ENCODE measurements around the gene DLL1.

- TF ChIP-seq, protein P1, sequence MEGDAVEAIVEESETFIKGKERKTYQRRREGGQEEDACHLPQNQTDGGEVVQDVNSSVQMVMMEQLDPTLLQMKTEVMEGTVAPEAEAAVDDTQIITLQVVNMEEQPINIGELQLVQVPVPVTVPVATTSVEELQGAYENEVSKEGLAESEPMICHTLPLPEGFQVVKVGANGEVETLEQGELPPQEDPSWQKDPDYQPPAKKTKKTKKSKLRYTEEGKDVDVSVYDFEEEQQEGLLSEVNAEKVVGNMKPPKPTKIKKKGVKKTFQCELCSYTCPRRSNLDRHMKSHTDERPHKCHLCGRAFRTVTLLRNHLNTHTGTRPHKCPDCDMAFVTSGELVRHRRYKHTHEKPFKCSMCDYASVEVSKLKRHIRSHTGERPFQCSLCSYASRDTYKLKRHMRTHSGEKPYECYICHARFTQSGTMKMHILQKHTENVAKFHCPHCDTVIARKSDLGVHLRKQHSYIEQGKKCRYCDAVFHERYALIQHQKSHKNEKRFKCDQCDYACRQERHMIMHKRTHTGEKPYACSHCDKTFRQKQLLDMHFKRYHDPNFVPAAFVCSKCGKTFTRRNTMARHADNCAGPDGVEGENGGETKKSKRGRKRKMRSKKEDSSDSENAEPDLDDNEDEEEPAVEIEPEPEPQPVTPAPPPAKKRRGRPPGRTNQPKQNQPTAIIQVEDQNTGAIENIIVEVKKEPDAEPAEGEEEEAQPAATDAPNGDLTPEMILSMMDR (IDR thresholded peaks at IDR 0.05): no peak
- no peak for TF ChIP-seq POLR2AphosphoS5 (IDR thresholded peaks at IDR 0.05)
Observed at GRCh38 chr6:170279977-170280688, 10.7 kb downstream of the DLL1 start.

Data from breast epithelium (tissue), 3 donors.